ENCODE measurements around the gene GDPGP1.

The GDPGP1 gene

DNA sequence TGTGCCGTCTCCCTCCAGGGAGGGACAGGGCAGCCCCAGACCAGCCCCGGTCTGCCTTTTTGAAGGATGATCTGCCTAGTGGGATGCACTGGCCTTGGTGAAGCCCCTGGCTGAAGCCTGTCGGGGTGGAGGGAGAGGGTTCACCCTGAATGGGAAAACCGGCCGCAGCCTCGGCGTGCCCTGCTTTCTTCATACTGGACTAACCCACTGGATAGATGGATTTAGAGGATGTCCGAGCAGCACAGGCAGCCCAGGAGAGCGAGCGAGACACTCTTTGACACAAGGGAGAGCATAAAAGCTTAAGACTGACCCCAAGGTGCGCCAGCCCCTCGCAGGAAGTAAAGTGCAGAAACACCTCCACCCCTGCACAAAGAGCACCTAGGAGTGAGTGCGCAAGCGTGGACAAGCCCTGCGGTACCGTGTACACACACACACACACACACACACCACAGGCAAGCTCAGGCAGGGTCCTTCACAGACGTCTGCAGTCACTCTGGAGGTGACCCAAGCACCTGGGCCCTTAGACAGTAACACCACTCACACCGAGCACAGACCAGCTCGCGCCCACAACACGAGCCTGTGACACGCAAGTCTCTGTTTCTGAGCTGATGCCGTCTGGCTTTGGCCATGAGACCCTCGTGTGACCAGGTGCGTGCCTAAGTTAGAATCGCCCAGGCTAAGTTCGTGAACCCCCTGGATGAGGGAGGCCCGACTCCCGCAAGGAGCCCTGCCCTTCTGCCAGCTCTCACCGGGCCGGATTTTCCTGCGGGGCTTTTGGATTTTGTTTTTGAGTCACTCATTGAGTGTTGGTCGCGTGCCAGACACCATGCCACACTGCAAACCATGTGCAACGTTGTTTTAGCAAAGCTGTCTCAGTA, 21.5 kb upstream of the GDPGP1 start:
- DNase-seq (ENCODE audit: low read depth) = peak; percentile 89
- TF ChIP-seq, protein P1, sequence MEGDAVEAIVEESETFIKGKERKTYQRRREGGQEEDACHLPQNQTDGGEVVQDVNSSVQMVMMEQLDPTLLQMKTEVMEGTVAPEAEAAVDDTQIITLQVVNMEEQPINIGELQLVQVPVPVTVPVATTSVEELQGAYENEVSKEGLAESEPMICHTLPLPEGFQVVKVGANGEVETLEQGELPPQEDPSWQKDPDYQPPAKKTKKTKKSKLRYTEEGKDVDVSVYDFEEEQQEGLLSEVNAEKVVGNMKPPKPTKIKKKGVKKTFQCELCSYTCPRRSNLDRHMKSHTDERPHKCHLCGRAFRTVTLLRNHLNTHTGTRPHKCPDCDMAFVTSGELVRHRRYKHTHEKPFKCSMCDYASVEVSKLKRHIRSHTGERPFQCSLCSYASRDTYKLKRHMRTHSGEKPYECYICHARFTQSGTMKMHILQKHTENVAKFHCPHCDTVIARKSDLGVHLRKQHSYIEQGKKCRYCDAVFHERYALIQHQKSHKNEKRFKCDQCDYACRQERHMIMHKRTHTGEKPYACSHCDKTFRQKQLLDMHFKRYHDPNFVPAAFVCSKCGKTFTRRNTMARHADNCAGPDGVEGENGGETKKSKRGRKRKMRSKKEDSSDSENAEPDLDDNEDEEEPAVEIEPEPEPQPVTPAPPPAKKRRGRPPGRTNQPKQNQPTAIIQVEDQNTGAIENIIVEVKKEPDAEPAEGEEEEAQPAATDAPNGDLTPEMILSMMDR (IDR thresholded peaks at IDR 0.05; ENCODE audit: insufficient read depth, low read depth, low read length, missing control alignments) = no peak
- H3K4me3 ChIP-seq (ENCODE audit: low read length) = peak overlapping the region; percentile 25

DNA sequence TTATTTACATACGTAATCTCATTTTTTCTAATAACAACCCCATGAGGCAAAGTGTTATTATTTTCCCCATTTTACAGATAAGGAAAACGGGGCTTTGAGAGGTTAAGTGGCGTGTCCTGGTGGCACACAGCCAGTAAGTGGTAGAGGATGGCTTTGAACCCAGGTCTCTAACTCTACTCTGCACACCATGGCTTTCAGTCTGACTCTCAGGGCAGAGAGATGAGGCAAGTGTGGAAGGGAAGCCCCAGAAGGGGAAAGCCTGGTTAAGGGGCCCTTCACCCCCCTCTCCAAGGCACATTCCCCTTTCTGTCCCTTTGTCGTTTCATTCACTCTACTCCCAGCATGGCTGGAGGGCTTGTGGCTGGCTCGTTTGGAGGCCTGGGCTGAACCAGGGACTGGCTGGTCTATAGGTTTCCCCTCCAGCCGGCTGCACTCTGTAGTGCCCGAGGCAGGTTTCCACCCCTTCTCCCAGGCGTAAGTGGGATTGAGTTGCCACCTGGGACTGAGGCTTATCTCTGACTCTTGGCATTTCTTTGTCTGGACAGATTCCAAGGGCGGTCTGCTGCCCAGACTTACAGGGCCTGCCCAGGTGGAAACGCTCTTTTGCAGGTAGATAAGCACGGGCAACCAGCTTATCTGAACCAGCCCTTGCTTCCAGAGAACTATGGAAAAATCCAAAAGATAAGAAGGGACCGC, 20.7 kb upstream of the GDPGP1 start:
- no peak overlapping the region for H3K4me3 ChIP-seq (ENCODE audit: low read length)
- no peak for DNase-seq (ENCODE audit: low read depth)
- TF ChIP-seq, protein P1 (IDR thresholded peaks at IDR 0.05; ENCODE audit: insufficient read depth, low read depth, low read length, missing control alignments) = no peak

DNA sequence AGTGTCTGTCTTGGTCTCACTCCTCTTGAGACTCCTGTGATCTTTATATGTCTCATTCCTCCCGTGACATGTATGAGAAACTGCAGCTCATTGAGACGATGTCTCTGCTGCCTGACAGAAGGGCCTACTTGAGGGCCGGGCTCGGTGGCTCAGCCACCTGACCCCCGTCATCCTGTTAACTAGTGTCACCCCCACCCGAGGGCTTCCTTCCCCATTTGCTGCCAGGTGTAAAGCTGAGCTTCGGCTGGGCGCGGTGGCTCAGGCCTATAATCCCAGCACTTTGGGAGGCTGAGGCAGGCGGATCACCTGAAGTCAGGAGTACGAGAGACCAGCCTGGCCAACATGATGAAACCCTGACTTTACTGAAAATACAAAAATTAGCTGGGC, 20.2 kb upstream of the GDPGP1 start:
- DNase-seq (ENCODE audit: low read depth) = no peak
- TF ChIP-seq, protein P1 (IDR thresholded peaks at IDR 0.05; ENCODE audit: insufficient read depth, low read depth, low read length, missing control alignments) = no peak

DNA sequence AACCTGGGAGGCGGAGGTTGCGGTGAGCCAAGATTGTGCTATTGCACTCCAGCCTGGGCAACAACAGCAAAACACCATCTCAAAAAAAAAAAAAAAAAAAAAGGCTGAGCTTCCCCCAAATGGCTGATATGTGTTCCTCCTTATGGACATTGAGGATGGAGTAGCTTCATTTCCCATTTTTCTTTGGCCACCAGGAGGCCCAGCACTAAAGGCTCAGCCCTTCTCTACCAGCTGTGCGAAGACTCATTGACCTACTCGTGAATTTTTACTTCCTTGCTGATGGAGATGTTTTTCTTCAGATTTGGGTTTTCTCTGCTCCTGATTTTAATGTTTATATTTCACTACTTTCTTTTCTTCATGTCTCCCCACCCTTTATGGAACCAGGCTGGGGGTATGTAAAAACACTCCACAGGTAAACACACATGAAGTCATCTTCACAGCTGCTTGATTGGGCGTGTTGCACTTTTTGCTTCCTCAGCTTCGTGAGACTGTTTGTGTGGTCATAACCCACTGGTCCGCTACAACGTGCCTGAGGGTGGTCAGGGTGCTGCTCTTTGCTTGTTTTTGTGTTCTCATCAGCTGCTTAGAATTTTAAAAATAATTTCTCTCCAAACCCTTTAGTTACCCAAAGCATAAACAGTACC, 19.3 kb upstream of the GDPGP1 start:
- no peak for DNase-seq (ENCODE audit: low read depth)
- TF ChIP-seq, protein P1 (IDR thresholded peaks at IDR 0.05; ENCODE audit: insufficient read depth, low read depth, low read length, missing control alignments) = peak; percentile 50
- H3K4me3 ChIP-seq (ENCODE audit: low read length) = no peak overlapping the region

More for the DNA sequence above, 20.2 kb upstream of the GDPGP1 start:
- H3K4me3 ChIP-seq (ENCODE audit: low read length) = no peak overlapping the region

DNA sequence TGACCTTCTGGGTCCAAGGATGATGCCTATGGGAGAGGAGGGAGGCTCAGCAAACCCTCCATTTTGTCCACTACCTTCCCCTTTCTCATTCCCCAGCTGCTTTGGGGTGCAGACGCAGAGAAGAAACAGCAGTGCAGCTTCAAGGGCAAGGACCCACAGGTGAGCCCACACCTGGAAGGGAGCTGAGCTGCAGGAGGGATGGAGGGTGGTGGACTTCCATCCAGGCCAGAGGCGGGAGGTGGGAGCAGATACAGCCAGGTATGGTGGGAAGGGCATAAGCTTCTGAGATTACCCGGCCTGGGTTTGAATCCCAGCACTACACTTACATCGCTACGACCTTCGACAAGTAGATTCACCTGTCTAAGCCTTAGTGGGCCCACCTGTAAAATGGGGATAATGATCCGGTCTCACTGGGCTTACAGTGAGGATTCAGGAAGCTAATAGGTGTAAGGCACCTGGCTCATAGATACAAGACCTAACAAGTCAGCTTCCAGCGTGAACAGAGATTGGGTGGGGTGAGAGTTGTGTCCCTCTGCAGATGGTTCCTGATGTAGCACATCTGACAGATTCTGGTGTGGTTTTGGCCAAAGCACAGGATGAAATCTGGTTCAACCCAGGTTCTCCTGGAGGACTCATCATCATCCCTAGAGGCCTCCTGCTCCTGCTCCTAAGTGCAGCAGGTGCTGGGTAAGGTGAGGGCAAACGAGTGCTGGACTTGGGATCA, 16.2 kb upstream of the GDPGP1 start:
- TF ChIP-seq, protein P1 (IDR thresholded peaks at IDR 0.05; ENCODE audit: insufficient read depth, low read depth, low read length, missing control alignments) = no peak
- DNase-seq (ENCODE audit: low read depth) = no peak
- no peak overlapping the region for H3K4me3 ChIP-seq (ENCODE audit: low read length)

DNA sequence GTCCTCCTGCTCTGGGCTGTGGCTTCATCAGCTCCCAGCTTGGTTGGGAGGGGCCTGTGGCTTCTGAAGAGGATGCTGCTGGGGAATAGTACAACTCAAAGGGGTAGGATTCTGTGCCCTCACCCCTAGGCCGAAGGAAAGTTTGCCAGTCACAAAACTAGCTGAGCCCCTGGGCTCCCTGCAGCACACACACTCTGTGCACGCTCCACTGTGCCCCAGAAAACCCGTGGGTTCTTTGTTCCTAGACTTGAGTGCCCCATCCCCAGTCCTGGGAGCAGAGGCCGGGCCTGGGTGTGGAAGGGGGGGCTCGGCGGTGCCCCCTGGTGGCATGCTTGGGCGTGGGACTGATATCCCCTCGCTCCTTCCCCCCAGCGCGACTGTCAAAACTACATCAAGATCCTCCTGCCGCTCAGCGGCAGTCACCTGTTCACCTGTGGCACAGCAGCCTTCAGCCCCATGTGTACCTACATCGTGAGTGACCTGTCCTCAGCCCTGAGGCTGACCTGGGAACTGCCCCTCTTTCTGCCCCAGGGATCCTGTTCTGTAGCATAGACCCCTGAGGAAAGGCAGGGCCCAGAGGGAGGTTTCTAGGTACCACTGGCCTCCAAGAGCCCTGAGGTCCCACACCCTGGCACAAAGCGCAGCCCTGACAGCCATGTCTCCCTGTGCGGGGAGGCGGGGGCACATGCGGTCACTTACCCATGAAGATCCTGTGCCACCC, 14.4 kb upstream of the GDPGP1 start:
- no peak overlapping the region for H3K4me3 ChIP-seq (ENCODE audit: low read length)
- DNase-seq (ENCODE audit: low read depth) = no peak
- TF ChIP-seq, protein P1 (IDR thresholded peaks at IDR 0.05; ENCODE audit: insufficient read depth, low read depth, low read length, missing control alignments) = peak; percentile 48
